Erythroblast (primary cell): Measurements from ENCODE around the gene ADARB2.

Source experiments
- GATA1 ChIP-seq: IDR thresholded peaks from 2 replicates; pipeline ENCODE4 v1.6.1; 2011; ENCODE audit warnings: low read depth, mild to moderate bottlenecking, control low read depth, low read length, moderate library complexity
- POLR2A ChIP-seq: IDR thresholded peaks from 2 replicates; pipeline ENCODE4 v1.6.1; 2011; ENCODE audit warnings: mild to moderate bottlenecking, low read length

- TF ChIP-seq POLR2A (no peak), GATA1 (no peak)
Measured at GRCh38 chr10:1398626-1399410, 338.5 kb downstream of the ADARB2 start.
